PFSK-1 (cell line): ENCODE data around the gene TMEM266.

ENCODE experiments used
- FOXP2 ChIP-seq: optimal IDR thresholded peaks from 2 replicates; pipeline ENCODE3; 2011; ENCODE audit warnings: borderline replicate concordance, control low read depth, inconsistent platforms; ENCODE audit not compliant: insufficient read depth; ENCODE audit errors: extremely low read length, extremely low read depth
- POLR2AphosphoS5 ChIP-seq: IDR thresholded peaks from 2 replicates; pipeline ENCODE4 v1.6.1; 2012; ENCODE audit warnings: low read depth, mild to moderate bottlenecking, control low read depth, low read length, moderate library complexity
- REST ChIP-seq, 2 experiments: IDR thresholded peaks; 2 replicates each; pipeline versions ENCODE4 v1.6.1 to v1.8.0; 2011 to 2012; ENCODE audit warnings: low read depth in 2 of 2, low read length in 2 of 2, control low read depth in 1 of 2, inconsistent platforms in 1 of 2, mild to moderate bottlenecking in 1 of 2, moderate library complexity in 1 of 2; ENCODE audit not compliant: insufficient read depth in 1 of 2
- SIN3A ChIP-seq: IDR thresholded peaks from 2 replicates; pipeline ENCODE4 v1.6.1; 2012; ENCODE audit warnings: mild to moderate bottlenecking, low read length, moderate library complexity, borderline replicate concordance; ENCODE audit not compliant: insufficient read depth
- TAF1 ChIP-seq: IDR thresholded peaks from 2 replicates; pipeline ENCODE4 v1.6.1; 2012; ENCODE audit warnings: low read length, control low read depth, borderline replicate concordance; ENCODE audit not compliant: insufficient read depth

Gene TMEM266

GRCh38 chr15:76178296-76179000 lies 118.7 kb downstream of the TMEM266 start:
- no peak for TF ChIP-seq TAF1

GRCh38 chr15:76179023-76179422 lies 119.2 kb downstream of the TMEM266 start:
- TF ChIP-seq POLR2AphosphoS5: no peak

GRCh38 chr15:76180321-76180720 lies 120.5 kb downstream of the TMEM266 start:
- no peak for TF ChIP-seq SIN3A
- no peak for TF ChIP-seq FOXP2
- no peak for TF ChIP-seq REST (IDR thresholded peaks at IDR 0.05; ENCODE audit: insufficient read depth in 1 of 2, low read depth in 2 of 2, low read length in 2 of 2)
- TF ChIP-seq TAF1: no peak
- TF ChIP-seq POLR2AphosphoS5: no peak

- TF ChIP-seq TAF1 (no peak), REST (IDR thresholded peaks at IDR 0.05; ENCODE audit: insufficient read depth in 1 of 2, low read depth in 2 of 2, low read length in 2 of 2) (no peak), POLR2AphosphoS5 (no peak), SIN3A (no peak), FOXP2 (no peak)
Measured at GRCh38 chr15:76181705-76182107, 121.9 kb downstream of the TMEM266 start.

GRCh38 chr15:76183930-76184649 lies 124.3 kb downstream of the TMEM266 start:
- no peak for TF ChIP-seq SIN3A

GRCh38 chr15:76184650-76185035 lies 124.9 kb downstream of the TMEM266 start:
- TF ChIP-seq POLR2AphosphoS5 (no peak), REST (IDR thresholded peaks at IDR 0.05; ENCODE audit: insufficient read depth in 1 of 2, low read depth in 2 of 2, low read length in 2 of 2) (no peak), FOXP2 (no peak), TAF1 (no peak), SIN3A (no peak)

GRCh38 chr15:76185716-76186115 lies 125.9 kb downstream of the TMEM266 start:
- TF ChIP-seq TAF1: no peak
- no peak for TF ChIP-seq REST (IDR thresholded peaks at IDR 0.05; ENCODE audit: insufficient read depth in 1 of 2, low read depth in 2 of 2, low read length in 2 of 2)
- TF ChIP-seq SIN3A: no peak
- no peak for TF ChIP-seq FOXP2
- no peak for TF ChIP-seq POLR2AphosphoS5
